ENCODE data around the gene PTGES3.
A peak's percentile ranks its signal among the peaks of the same experiment; 100 is the strongest.
"Not testable (repeated sequence)": the region's sequence is repeated elsewhere in the genome, so short reads cannot be mapped to it uniquely, and the experiment has no call there.

Gene PTGES3

GRCh38 chr12:56688129-56688845 is at the start of gene PTGES3:
TSS of gene PTGES3 (minus strand) at chr12:56688284. CDS start at chr12:56687999, 285 bp downstream.
- DNase-seq, result peak; percentile 99

- no peak for DNase-seq
These were observed 40.2 kb upstream of the PTGES3 start for GRCh38 chr12:56728139-56728861.

GRCh38 chr12:56726196-56726675 is 38.2 kb upstream of the PTGES3 start:
- DNase-seq, result not testable (repeated sequence)

GRCh38 chr12:56725723-56726102 is 37.6 kb upstream of the PTGES3 start:
- DNase-seq, result no peak

GRCh38 chr12:56724972-56725722 is 37.1 kb upstream of the PTGES3 start, which contains the start of gene NACA:
TSS of gene NACA (minus strand) at chr12:56725299. CDS start at chr12:56724521, 778 bp downstream.
- DNase-seq, result peak; percentile 100

- no peak for DNase-seq
These were observed 36.6 kb upstream of the PTGES3 start for GRCh38 chr12:56724701-56724971.

- peak; percentile 73 for DNase-seq
These were observed 36.0 kb upstream of the PTGES3 start for GRCh38 chr12:56723889-56724700.

- DNase-seq, result no peak
These were observed 35.3 kb upstream of the PTGES3 start for GRCh38 chr12:56723352-56723751.

GRCh38 chr12:56722832-56723231 is 34.7 kb upstream of the PTGES3 start:
- DNase-seq, result no peak

- DNase-seq, result no peak
These were observed 33.6 kb upstream of the PTGES3 start for GRCh38 chr12:56721721-56722120.

- no peak for DNase-seq
These were observed 33.1 kb upstream of the PTGES3 start for GRCh38 chr12:56721216-56721615.

- DNase-seq, result no peak
These were observed 32.7 kb upstream of the PTGES3 start for GRCh38 chr12:56720731-56721151.

- DNase-seq, result peak; percentile 52
These were observed 31.0 kb upstream of the PTGES3 start for GRCh38 chr12:56719056-56719455.

- DNase-seq, result no peak
These were observed 30.6 kb upstream of the PTGES3 start for GRCh38 chr12:56718636-56719035.

GRCh38 chr12:56718149-56718548 is 30.1 kb upstream of the PTGES3 start:
- DNase-seq, result no peak

GRCh38 chr12:56716933-56717880 is 29.1 kb upstream of the PTGES3 start:
- DNase-seq, result no peak

- DNase-seq, result no peak
These were observed 28.4 kb upstream of the PTGES3 start for GRCh38 chr12:56716458-56716857.

- DNase-seq, result no peak
These were observed 27.7 kb upstream of the PTGES3 start for GRCh38 chr12:56715798-56716197.

GRCh38 chr12:56714431-56714929 is 26.4 kb upstream of the PTGES3 start:
- DNase-seq, result no peak

GRCh38 chr12:56713345-56713744 is 25.3 kb upstream of the PTGES3 start:
- no peak for DNase-seq

GRCh38 chr12:56709759-56710376 is 21.8 kb upstream of the PTGES3 start:
- DNase-seq, result peak; percentile 52

All from T1000 (cell line).